A549 (cell line): ENCODE data around the gene APOBEC3C.

ENCODE experiments used
- EP300 ChIP-seq, 2 experiments: fragments of >200 bp; sonication (Bioruptor Twin); formaldehyde crosslinking; IDR thresholded peaks; 2 replicates in 1 of 2; 3 replicates in 1 of 2; pipeline ENCODE4 v1.6.1; 2016 to 2017
- SREBF2 ChIP-seq: fragments of 450-650 bp; IDR thresholded peaks from 2 replicates; pipeline ENCODE4 v1.6.1; 2014; ENCODE audit warnings: mild to moderate bottlenecking, moderate library complexity

DNA sequence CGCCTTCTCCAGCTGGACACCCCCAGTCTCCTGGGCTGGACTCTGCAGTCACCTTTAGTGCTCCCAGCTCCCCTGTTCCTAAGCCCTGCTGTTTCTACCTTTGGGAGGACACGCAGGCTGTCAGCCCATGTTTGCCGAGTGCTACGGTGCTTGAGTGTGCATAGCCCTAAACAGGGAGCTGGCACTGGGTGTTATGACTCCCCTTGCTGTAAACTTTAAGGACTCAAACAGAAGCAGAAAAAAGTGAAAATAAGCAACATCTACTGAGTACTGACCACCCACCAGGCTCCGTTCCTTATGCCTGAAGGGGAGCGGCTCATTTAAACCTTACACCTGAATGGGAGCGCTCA is 39.3 kb upstream of the APOBEC3C start:
- TF ChIP-seq EP300 (IDR thresholded peaks at IDR 0.05) (no peak), SREBF2 (no peak)
